Left kidney (tissue), 2 donors: ENCODE results near the gene SYNDIG1. TPM values are rescaled to one million over a fixed set of nuclear protein-coding genes. Genes with fewer than 3 reads are reported as not detected.

ENCODE experiments used
- DNase-seq: peaks from one replicate; pipeline ENCODE4 v3.0.0-alpha.2; 2013
- polyA plus RNA-seq: library from polyadenylated mRNA; unstranded; fragments of 120-200 nt; gene quantifications from one replicate; pipeline ENCODE4 v1.2.1, GENCODE V29; 2013; ENCODE audit not compliant: insufficient read length

The SYNDIG1 gene
- polyA plus RNA-seq, 1 donor: 6.5 TPM

GRCh38 chr20:24522452-24523330, 53.3 kb downstream of the SYNDIG1 start:
- DNase-seq: no peak

DNA sequence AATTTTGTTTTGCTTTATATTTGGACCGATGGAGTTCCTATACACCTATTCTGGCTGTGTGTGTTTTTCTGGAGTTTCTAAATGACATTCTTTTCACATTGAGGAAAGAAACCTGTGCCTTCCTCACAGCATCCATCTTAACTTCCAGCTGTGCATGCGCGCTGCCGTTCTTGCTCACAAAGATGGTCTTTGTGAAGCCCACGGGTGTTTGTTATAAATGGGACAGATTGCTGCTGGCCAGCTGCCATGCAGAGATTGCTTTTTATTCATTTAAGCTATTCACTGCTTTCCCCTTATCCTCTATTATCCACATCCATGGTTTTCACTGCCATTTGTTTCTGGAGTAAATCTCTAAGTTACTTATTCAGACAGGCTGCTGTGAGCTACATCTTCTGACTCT, 54.2 kb downstream of the SYNDIG1 start:
- no peak for DNase-seq

DNA sequence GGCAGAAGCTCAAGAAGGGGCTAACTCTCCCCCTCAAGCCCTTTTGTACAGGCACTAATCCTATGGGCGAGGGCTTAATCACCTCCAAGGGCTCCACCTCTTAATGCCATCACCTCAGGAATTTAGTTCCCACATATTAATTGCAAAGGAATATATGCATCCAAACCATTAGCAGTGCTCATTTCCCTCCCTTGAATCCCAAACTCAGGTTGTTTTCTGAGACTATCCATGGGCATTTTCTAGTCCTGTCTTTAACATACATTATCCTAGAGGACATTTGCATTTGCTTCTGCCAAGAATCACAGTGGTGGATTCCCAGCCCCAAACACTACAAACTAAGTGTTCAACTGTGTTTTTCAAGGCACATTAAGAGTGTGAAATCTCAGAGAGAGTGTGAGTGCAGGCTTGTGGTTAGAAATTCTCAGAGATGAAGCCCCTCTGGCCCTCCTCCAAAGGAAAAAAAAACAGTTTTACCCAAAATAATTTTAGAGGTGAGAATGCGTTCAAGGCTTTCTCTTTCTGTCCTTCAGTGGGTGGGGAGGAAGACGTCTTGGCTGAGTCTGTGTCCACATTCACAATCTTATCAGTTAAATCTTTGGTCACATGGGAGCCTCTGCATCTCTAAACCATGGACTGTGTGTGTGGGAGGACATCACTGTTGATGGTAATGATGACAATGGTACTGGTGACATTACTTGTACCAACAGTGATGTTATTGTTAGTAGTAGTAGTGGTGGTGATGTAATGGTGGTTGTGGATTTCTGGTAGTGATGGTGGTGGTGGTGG, 59.3 kb downstream of the SYNDIG1 start:
- DNase-seq: no peak

DNA sequence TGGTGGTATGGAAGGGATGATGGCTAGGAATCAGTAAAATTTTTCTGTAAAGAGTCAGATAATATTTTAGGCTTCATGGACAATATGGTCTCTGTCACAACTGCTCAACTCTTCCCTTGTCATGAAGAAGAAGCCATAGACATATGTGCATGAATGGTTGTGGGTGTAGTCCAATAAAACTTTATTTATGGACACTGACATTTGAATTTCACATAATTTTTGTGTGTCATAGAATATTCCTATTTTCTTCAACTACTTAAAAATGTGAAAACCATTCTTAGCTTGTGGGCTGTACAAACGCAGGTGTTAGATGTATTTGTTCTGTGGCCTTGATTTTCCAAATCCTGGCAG, 59.9 kb downstream of the SYNDIG1 start:
- no peak for DNase-seq

- no peak for DNase-seq
These were observed 60.8 kb downstream of the SYNDIG1 start for GRCh38 chr20:24530131-24530680.

GRCh38 chr20:24531202-24531601, 61.8 kb downstream of the SYNDIG1 start:
- DNase-seq: no peak

GRCh38 chr20:24531631-24532419, 62.4 kb downstream of the SYNDIG1 start:
- no peak for DNase-seq

DNA sequence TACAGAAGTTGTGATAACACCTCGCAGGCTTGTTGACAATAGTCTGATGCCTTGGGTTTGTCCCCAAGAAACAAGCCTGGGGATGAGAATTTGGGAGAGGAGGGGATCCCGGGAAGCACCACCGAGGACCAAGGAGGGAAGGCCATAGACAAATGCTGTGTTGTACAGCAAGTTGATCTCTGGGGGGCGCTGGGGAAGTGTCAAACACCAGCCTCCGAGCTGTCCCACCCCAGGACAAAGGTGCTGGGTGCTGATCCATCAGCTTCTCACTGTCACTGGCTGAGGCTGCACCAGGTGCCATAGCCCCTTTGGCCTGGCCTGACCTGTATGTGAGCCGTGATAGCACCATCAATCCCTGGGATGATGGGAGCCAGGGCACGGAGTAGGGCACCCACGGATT, 64.0 kb downstream of the SYNDIG1 start:
- DNase-seq: no peak

- DNase-seq: no peak
These were observed 64.9 kb downstream of the SYNDIG1 start for GRCh38 chr20:24534282-24534681.

GRCh38 chr20:24535941-24536730, 66.7 kb downstream of the SYNDIG1 start:
- DNase-seq: no peak

DNA sequence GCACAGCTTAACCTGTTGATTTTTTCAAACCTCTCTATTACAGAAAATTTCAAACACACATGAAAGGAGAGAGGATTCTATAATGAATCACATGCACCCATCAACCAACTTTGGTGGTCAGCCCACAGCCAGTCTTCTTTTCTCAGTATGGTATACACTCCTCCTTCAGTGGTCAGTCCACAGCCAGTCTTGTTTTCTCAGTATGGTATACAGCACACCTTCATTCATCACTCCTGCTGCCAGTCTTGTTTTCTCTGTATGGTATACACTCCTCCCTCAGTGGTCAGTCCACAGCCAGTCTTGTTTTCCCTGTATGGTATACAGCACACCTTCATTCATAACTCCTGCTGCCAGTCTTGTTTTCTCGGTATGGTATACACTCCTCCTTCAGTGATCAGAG, 67.8 kb downstream of the SYNDIG1 start:
- no peak for DNase-seq

DNA sequence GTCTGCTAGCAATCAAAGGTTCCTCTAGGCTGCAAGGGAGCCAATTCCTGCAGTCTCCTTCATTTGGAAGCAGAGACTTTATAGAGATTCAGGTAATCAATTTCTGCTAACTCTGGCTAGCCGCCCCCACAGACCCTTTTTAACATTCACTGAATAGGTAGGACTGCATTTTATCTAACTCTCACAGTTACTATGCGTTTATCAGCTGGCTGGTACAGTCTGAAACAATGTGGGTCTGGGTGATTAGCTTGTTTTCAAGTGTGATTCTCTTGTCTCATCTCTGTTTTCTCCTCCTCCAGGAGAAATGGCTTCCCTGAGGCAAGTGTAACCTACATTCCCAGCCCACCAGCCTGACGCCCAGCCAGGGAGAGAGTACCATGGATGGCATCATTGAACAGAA, 73.3 kb downstream of the SYNDIG1 start:
- DNase-seq: no peak

- DNase-seq: no peak
These were observed 73.7 kb downstream of the SYNDIG1 start for GRCh38 chr20:24543168-24543567.

DNA sequence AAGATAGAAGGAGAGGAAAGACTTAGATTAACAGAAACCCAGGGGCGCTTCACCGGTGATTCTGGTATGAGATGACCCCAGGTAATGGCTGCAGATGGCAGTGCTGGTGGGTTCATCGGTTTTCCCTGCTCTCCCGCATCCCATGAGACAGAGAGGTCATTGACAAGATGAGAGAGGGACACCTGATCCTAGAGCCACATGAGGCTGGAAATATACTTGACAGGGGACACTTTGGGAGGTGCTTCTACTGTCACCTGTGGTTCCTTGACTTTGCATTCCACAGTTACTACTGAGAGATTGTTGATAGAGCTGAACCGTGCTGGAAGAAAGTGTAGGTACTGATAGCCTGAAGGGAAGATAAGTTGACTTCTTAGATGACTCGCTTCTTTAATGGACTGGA, 74.3 kb downstream of the SYNDIG1 start:
- no peak for DNase-seq

- DNase-seq: no peak
These were observed 74.9 kb downstream of the SYNDIG1 start for GRCh38 chr20:24544371-24544770.

- no peak for DNase-seq
These were observed 75.7 kb downstream of the SYNDIG1 start for GRCh38 chr20:24545168-24545567.

DNA sequence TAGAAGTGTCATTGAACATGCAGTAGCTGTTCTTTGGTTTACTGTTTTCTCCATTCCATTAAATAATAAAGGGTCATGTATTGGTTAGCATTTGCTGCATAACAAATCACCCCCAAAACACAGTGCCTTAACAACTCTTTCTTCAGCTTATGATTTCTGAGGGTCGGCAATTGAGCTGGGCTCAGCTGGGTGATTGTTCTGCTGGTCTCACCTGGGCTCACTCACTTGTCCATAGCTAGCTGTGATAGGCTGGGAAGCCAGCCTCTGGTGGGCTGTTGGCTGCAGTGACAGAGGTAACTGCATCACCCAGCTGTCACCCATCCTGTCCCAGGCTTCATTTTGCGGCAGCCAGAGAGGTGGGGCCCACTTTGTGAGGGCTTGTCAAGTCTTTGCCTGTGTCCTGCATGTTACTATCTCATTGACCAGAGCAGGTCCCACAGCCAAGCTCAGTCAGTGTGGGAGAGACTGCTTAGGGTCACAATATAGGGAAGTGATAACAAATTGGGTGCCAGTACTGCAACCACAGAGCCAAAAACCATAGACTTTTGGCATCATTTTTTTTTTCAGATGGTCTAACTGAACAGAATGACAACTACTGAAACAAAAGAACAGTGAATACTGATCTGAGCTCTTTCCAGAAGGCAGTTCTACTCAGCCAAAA, 76.9 kb downstream of the SYNDIG1 start:
- DNase-seq: no peak

- no peak for DNase-seq
These were observed 78.5 kb downstream of the SYNDIG1 start for GRCh38 chr20:24547967-24548366.

GRCh38 chr20:24559114-24559732, 89.8 kb downstream of the SYNDIG1 start:
- no peak for DNase-seq
